ENCODE measurements around the gene RAB30.

RAB30 gene

GRCh38 chr11:83112886-83113285 lies 41.2 kb upstream of the RAB30 start:
- H3K27ac ChIP-seq = no peak overlapping the region
- TF ChIP-seq CTCF (conservative IDR thresholded peaks at IDR 0.05) = no peak

GRCh38 chr11:83105168-83105567 lies 33.5 kb upstream of the RAB30 start:
- H3K27ac ChIP-seq = peak overlapping the region; percentile 80
- TF ChIP-seq CTCF (conservative IDR thresholded peaks at IDR 0.05) = no peak

- H3K27ac ChIP-seq = peak overlapping the region; percentile 80
- TF ChIP-seq CTCF (conservative IDR thresholded peaks at IDR 0.05) = no peak
Observed at GRCh38 chr11:83102834-83103233, 31.1 kb upstream of the RAB30 start.

GRCh38 chr11:83097429-83098075 lies 25.9 kb upstream of the RAB30 start:
- no peak for TF ChIP-seq CTCF (conservative IDR thresholded peaks at IDR 0.05)
- H3K27ac ChIP-seq = no peak overlapping the region

- peak overlapping the region; percentile 90 for H3K27ac ChIP-seq
- no peak for TF ChIP-seq CTCF (conservative IDR thresholded peaks at IDR 0.05)
Observed at GRCh38 chr11:83093634-83094033, 21.9 kb upstream of the RAB30 start.

GRCh38 chr11:83092488-83093384 lies 21.0 kb upstream of the RAB30 start:
- no peak for TF ChIP-seq CTCF (conservative IDR thresholded peaks at IDR 0.05)
- peak overlapping the region; percentile 90 for H3K27ac ChIP-seq

GRCh38 chr11:83088965-83089364 lies 17.3 kb upstream of the RAB30 start:
- H3K27ac ChIP-seq = no peak overlapping the region; the same call in 1 of the 2 replicates
- peak; percentile 32; the same call in 1 of the 2 replicates for TF ChIP-seq CTCF (conservative IDR thresholded peaks at IDR 0.05)

All from VCaP (cell line).